ENCODE results near the gene ST8SIA3. TPM values are rescaled to one million over a fixed set of nuclear protein-coding genes. Genes with fewer than 3 reads are reported as not detected.

The ST8SIA3 gene
- total and polyA plus RNA-seq, 5 donors from 2014 or later: not detected

- Mint-ChIP-seq H3K4me1 (no peaks in the 10 kb centered on the region), H3K27ac (no peak overlapping the region), H3K27me3 (peaks cover 17% of the 10 kb centered on the region), H3K9me3 (peaks cover 0 to 14% (median 3%) of the 10 kb centered on the region in 7 donors), H3K36me3 (no peaks in the 10 kb centered on the region), H3K4me3 (no peak overlapping the region)
- DNase-seq (no peak), ATAC-seq (ENCODE audit: low read depth in 2 of 2) (no peak)
- Histone ChIP-seq H3K36me3 (ENCODE audit: control insufficient read depth, insufficient read depth, low read length) (no peaks in the 10 kb centered on the region), H3K4me1 (ENCODE audit: control insufficient read depth, insufficient read depth, low read length, poor library complexity, severe bottlenecking) (no peaks in the 10 kb centered on the region), H3K27ac (ENCODE audit: insufficient read depth, low read length, poor library complexity, severe bottlenecking) (no peak overlapping the region), H3K27me3 (ENCODE audit: control insufficient read depth, insufficient read depth, low read length) (no peaks in the 10 kb centered on the region), H3K4me3 (ENCODE audit: low read depth, low read length) (no peak overlapping the region), H3K9me3 (ENCODE audit: control insufficient read depth in 2 of 2, low read length in 2 of 2) (no peaks in the 10 kb centered on the region)
Observed at GRCh38 chr18:57397440-57398132, 45.2 kb downstream of the ST8SIA3 start.

- Histone ChIP-seq H3K27ac (ENCODE audit: insufficient read depth, low read length, poor library complexity, severe bottlenecking) (no peak overlapping the region), H3K4me1 (ENCODE audit: control insufficient read depth, insufficient read depth, low read length, poor library complexity, severe bottlenecking) (no peaks in the 10 kb centered on the region), H3K9me3 (ENCODE audit: control insufficient read depth in 2 of 2, low read length in 2 of 2) (no peaks in the 10 kb centered on the region), H3K36me3 (ENCODE audit: control insufficient read depth, insufficient read depth, low read length) (no peaks in the 10 kb centered on the region), H3K27me3 (ENCODE audit: control insufficient read depth, insufficient read depth, low read length) (no peaks in the 10 kb centered on the region), H3K4me3 (ENCODE audit: low read depth, low read length) (no peak overlapping the region)
- ATAC-seq (ENCODE audit: low read depth in 2 of 2) (no peak), DNase-seq (no peak)
- H3K36me3 Mint-ChIP-seq: no peaks in the 10 kb centered on the region
- H3K27ac Mint-ChIP-seq: no peak overlapping the region
- no peak overlapping the region for H3K4me3 Mint-ChIP-seq
- H3K27me3 Mint-ChIP-seq: peaks cover 6% of the 10 kb centered on the region
- no peaks in the 10 kb centered on the region for H3K4me1 Mint-ChIP-seq
- peaks cover 0 to 5% (median 2%) of the 10 kb centered on the region in 7 donors for H3K9me3 Mint-ChIP-seq
Observed at GRCh38 chr18:57404345-57404744, 52.0 kb downstream of the ST8SIA3 start.

- no peak for DNase-seq
- Histone ChIP-seq H3K4me3 (ENCODE audit: low read depth, low read length) (no peak overlapping the region), H3K27ac (ENCODE audit: insufficient read depth, low read length, poor library complexity, severe bottlenecking) (no peak overlapping the region), H3K27me3 (ENCODE audit: control insufficient read depth, insufficient read depth, low read length) (no peaks in the 10 kb centered on the region), H3K4me1 (ENCODE audit: control insufficient read depth, insufficient read depth, low read length, poor library complexity, severe bottlenecking) (no peaks in the 10 kb centered on the region), H3K9me3 (ENCODE audit: control insufficient read depth in 2 of 2, low read length in 2 of 2) (no peaks in the 10 kb centered on the region), H3K36me3 (ENCODE audit: control insufficient read depth, insufficient read depth, low read length) (no peaks in the 10 kb centered on the region)
- Mint-ChIP-seq H3K4me1 (no peaks in the 10 kb centered on the region), H3K4me3 (no peak overlapping the region), H3K27me3 (peaks cover 13% of the 10 kb centered on the region), H3K36me3 (no peaks in the 10 kb centered on the region), H3K27ac (no peak overlapping the region), H3K9me3 (peaks cover 0 to 6% (median 4%) of the 10 kb centered on the region in 7 donors)
- no peak for ATAC-seq (ENCODE audit: low read depth in 2 of 2)
Observed at GRCh38 chr18:57409650-57410049, 57.3 kb downstream of the ST8SIA3 start.

- H3K27me3 Mint-ChIP-seq: peaks cover 16% of the 10 kb centered on the region
- no peak for ATAC-seq (ENCODE audit: low read depth in 2 of 2)
- no peak overlapping the region for H3K27ac ChIP-seq (ENCODE audit: insufficient read depth, low read length, poor library complexity, severe bottlenecking)
Observed at GRCh38 chr18:57410749-57411148, 58.4 kb downstream of the ST8SIA3 start.

GRCh38 chr18:57416542-57416941 is 64.2 kb downstream of the ST8SIA3 start:
- Histone ChIP-seq H3K9me3 (ENCODE audit: control insufficient read depth in 2 of 2, low read length in 2 of 2) (no peaks in the 10 kb centered on the region), H3K27me3 (ENCODE audit: control insufficient read depth, insufficient read depth, low read length) (peaks cover 2% of the 10 kb centered on the region), H3K4me3 (ENCODE audit: low read depth, low read length) (no peak overlapping the region), H3K36me3 (ENCODE audit: control insufficient read depth, insufficient read depth, low read length) (no peaks in the 10 kb centered on the region), H3K27ac (ENCODE audit: insufficient read depth, low read length, poor library complexity, severe bottlenecking) (no peak overlapping the region), H3K4me1 (ENCODE audit: control insufficient read depth, insufficient read depth, low read length, poor library complexity, severe bottlenecking) (no peaks in the 10 kb centered on the region)
- no peak for ATAC-seq (ENCODE audit: low read depth in 2 of 2)
- H3K36me3 Mint-ChIP-seq: no peaks in the 10 kb centered on the region
- no peak overlapping the region for H3K4me3 Mint-ChIP-seq
- no peaks in the 10 kb centered on the region for H3K4me1 Mint-ChIP-seq
- no peak for DNase-seq
- H3K9me3 Mint-ChIP-seq: peaks cover 0 to 10% (median 2%) of the 10 kb centered on the region in 7 donors
- no peak overlapping the region for H3K27ac Mint-ChIP-seq
- H3K27me3 Mint-ChIP-seq: peaks cover 18% of the 10 kb centered on the region

More at GRCh38 chr18:57410749-57411148, 58.4 kb downstream of the ST8SIA3 start:
- Mint-ChIP-seq H3K27ac (no peak overlapping the region), H3K4me3 (no peak overlapping the region), H3K9me3 (peaks cover 0 to 9% (median 4%) of the 10 kb centered on the region in 7 donors), H3K36me3 (no peaks in the 10 kb centered on the region), H3K4me1 (no peaks in the 10 kb centered on the region)
- Histone ChIP-seq H3K4me3 (ENCODE audit: low read depth, low read length) (no peak overlapping the region), H3K36me3 (ENCODE audit: control insufficient read depth, insufficient read depth, low read length) (no peaks in the 10 kb centered on the region), H3K4me1 (ENCODE audit: control insufficient read depth, insufficient read depth, low read length, poor library complexity, severe bottlenecking) (no peaks in the 10 kb centered on the region), H3K9me3 (ENCODE audit: control insufficient read depth in 2 of 2, low read length in 2 of 2) (no peaks in the 10 kb centered on the region), H3K27me3 (ENCODE audit: control insufficient read depth, insufficient read depth, low read length) (peaks cover 1% of the 10 kb centered on the region)
- no peak for DNase-seq

Other genes starting within 250 kb of the ST8SIA3 start
- not detected for gene BOD1L2, start 205.5 kb upstream of the ST8SIA3 start, total RNA-seq
- not detected for gene BOD1L2, start 205.5 kb upstream of the ST8SIA3 start, polyA plus RNA-seq
- gene ONECUT2, start 82.8 kb downstream of the ST8SIA3 start, total RNA-seq: not detected
- not detected for gene ONECUT2, start 82.8 kb downstream of the ST8SIA3 start, polyA plus RNA-seq
- gene FECH, start 234.1 kb downstream of the ST8SIA3 start, total RNA-seq: 11.2 TPM
- 10 to 100 TPM; 13.1 to 20.2 (median 16.4) TPM for gene FECH, start 234.1 kb downstream of the ST8SIA3 start, polyA plus RNA-seq

Data from CD4-positive, CD25-positive, alpha-beta regulatory T cell (primary cell).